ENCODE results near the gene MYMK.

MYMK gene

DNA sequence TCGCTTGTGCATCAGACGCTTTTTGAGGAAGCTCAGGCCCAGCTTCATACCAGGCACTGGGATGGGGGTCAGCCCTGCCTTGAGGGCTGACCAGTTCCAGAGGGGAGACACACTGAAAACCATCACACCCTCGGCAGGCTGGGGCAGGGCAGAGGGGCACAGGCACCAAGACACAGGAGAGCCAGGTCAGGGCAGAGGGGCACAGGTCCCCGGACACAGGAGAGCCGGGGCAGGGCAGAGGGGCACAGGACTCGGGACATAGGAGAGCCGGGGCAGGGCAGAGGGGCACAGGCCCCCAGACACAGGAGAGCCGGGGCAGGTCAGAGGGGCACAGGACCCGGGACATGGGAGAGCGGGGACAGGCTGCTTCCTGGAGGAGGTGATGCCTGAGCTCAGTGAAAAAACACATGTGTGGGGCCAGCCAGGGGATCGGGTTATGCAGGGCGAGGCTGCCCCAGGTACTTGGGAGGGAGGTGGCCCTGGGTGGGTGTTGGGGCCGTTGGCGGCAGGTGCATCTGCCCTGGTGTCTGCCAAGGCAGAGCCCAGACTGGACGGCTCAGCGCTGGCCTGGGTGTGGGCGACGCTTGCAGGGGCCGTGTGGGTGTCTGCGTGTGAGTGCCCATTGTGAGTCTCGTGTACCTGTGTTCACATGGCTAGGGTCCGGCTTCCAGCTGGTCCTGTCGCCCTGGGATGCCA is 30.8 kb downstream of the MYMK start:
- Histone ChIP-seq H3K36me3 (ENCODE audit: insufficient read depth, low read length) (no peaks in the 10 kb centered on the region), H3K4me1 (ENCODE audit: insufficient read depth, low read length) (no peaks in the 10 kb centered on the region), H3K79me2 (ENCODE audit: insufficient read depth, low read length) (no peaks in the 10 kb centered on the region), H3K9me3 (ENCODE audit: insufficient read depth, low read length, severe bottlenecking) (no peaks in the 10 kb centered on the region), H3K4me2 (ENCODE audit: insufficient read depth, low read length) (no peak overlapping the region), H4K20me1 (ENCODE audit: insufficient read depth, low read length) (no peaks in the 10 kb centered on the region), H3K4me3 (ENCODE audit: low read depth in 1 of 2, low read length in 2 of 2) (no peak overlapping the region), H2AFZ (ENCODE audit: low read depth, low read length) (no peak overlapping the region), H3K27me3 (ENCODE audit: insufficient read depth, low read length, poor library complexity) (no peaks in the 10 kb centered on the region), H3K27ac (ENCODE audit: low read length) (no peak overlapping the region), H3K9ac (ENCODE audit: low read depth, low read length) (no peak overlapping the region)
- ATAC-seq (ENCODE audit: insufficient read depth, low read depth) (no peak), DNase-seq (no peak)
- no peak for TF ChIP-seq EZH2 (IDR thresholded peaks at IDR 0.05; ENCODE audit: borderline replicate concordance, low read depth, low read length, severe bottlenecking)
- TF ChIP-seq, protein P1, sequence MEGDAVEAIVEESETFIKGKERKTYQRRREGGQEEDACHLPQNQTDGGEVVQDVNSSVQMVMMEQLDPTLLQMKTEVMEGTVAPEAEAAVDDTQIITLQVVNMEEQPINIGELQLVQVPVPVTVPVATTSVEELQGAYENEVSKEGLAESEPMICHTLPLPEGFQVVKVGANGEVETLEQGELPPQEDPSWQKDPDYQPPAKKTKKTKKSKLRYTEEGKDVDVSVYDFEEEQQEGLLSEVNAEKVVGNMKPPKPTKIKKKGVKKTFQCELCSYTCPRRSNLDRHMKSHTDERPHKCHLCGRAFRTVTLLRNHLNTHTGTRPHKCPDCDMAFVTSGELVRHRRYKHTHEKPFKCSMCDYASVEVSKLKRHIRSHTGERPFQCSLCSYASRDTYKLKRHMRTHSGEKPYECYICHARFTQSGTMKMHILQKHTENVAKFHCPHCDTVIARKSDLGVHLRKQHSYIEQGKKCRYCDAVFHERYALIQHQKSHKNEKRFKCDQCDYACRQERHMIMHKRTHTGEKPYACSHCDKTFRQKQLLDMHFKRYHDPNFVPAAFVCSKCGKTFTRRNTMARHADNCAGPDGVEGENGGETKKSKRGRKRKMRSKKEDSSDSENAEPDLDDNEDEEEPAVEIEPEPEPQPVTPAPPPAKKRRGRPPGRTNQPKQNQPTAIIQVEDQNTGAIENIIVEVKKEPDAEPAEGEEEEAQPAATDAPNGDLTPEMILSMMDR (IDR thresholded peaks at IDR 0.05; ENCODE audit: borderline replicate concordance, extremely low read depth, low read length, poor library complexity, severe bottlenecking) = no peak

DNA sequence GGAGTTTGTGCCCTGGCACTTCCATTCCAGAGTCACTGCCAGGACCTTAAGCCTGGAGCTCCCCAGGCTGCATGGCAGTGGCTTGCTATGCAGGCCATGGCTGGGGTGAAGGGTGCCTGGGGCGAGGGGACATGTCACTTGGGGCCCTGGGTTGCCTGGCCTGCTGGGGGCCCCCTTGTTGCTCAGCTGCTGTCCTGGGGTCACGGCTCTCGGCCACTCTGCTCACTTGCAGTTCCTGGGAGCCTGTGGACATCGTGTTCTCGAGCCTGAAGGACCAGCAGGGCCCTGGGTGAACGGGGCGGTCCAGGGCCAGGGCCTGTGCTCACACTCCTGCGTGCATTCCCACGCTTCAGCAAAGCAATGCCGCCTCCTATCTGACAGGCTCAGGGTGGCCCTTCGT is 31.3 kb downstream of the MYMK start:
- Histone ChIP-seq H3K27ac (ENCODE audit: low read length) (no peak overlapping the region), H3K36me3 (ENCODE audit: insufficient read depth, low read length) (no peaks in the 10 kb centered on the region), H3K4me3 (ENCODE audit: low read depth in 1 of 2, low read length in 2 of 2) (no peak overlapping the region), H3K4me2 (ENCODE audit: insufficient read depth, low read length) (no peak overlapping the region), H2AFZ (ENCODE audit: low read depth, low read length) (no peak overlapping the region), H3K4me1 (ENCODE audit: insufficient read depth, low read length) (no peaks in the 10 kb centered on the region), H4K20me1 (ENCODE audit: insufficient read depth, low read length) (no peaks in the 10 kb centered on the region), H3K27me3 (ENCODE audit: insufficient read depth, low read length, poor library complexity) (no peaks in the 10 kb centered on the region), H3K9ac (ENCODE audit: low read depth, low read length) (no peak overlapping the region), H3K9me3 (ENCODE audit: insufficient read depth, low read length, severe bottlenecking) (no peaks in the 10 kb centered on the region), H3K79me2 (ENCODE audit: insufficient read depth, low read length) (no peaks in the 10 kb centered on the region)
- no peak for DNase-seq
- TF ChIP-seq, protein P1 (IDR thresholded peaks at IDR 0.05; ENCODE audit: borderline replicate concordance, extremely low read depth, low read length, poor library complexity, severe bottlenecking) = no peak
- TF ChIP-seq EZH2 (IDR thresholded peaks at IDR 0.05; ENCODE audit: borderline replicate concordance, low read depth, low read length, severe bottlenecking) = no peak
- ATAC-seq (ENCODE audit: insufficient read depth, low read depth) = no peak

DNA sequence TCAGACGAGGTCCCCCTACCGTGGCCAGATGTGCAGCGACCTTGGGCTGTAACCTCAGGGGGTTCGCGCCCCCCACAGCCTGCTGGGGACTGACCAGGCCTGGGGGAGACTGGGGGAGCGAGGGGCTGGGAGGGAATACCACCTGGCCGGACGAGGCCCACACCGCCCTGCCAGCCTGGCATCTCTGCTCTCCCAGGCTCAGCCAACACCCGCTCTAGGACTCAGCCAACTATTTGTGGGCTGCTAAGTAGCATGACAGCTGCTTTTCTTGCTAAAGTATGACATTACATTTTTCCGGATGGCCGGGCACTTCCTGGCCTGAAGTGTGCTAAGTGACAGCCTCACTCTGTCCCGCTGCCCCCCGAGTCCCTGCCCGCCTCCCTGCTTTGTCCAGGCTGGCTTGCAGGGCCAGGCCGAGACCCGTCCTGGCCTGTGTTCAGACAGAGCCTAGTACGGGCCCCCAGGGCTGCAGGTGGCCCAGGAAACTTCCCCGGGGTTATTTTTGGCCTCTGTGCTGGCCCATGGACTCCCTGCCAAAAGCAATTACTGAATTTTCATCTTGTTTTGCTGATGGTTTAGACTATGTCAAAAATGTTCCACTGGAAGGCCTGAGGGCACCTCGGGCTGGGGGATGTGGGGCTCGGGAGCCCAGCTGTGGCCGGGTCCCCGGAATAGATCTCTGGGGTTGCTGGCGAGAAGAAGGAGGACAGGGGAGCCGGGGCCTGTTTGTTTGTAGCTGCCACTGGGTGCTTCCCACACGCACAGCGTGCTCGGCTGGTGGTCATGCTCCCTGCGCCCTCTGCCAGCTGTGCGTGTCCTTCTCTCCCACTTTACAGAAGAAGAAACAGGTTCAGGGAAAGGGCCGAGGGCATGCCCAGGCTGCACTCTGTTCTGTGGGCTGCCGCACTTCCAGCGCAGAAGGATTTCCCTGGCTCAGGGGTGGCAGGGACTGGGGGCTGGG is 32.4 kb downstream of the MYMK start:
- no peak overlapping the region for H2AFZ ChIP-seq (ENCODE audit: low read depth, low read length)
- TF ChIP-seq, protein P1 (IDR thresholded peaks at IDR 0.05; ENCODE audit: borderline replicate concordance, extremely low read depth, low read length, poor library complexity, severe bottlenecking) = no peak
- TF ChIP-seq EZH2 (IDR thresholded peaks at IDR 0.05; ENCODE audit: borderline replicate concordance, low read depth, low read length, severe bottlenecking) = no peak
- no peaks in the 10 kb centered on the region for H3K79me2 ChIP-seq (ENCODE audit: insufficient read depth, low read length)
- H3K4me2 ChIP-seq (ENCODE audit: insufficient read depth, low read length) = no peak overlapping the region
- no peaks in the 10 kb centered on the region for H3K36me3 ChIP-seq (ENCODE audit: insufficient read depth, low read length)
- ATAC-seq (ENCODE audit: insufficient read depth, low read depth) = no peak
- H3K9ac ChIP-seq (ENCODE audit: low read depth, low read length) = no peak overlapping the region
- H3K4me3 ChIP-seq (ENCODE audit: low read depth in 1 of 2, low read length in 2 of 2) = no peak overlapping the region
- H3K4me1 ChIP-seq (ENCODE audit: insufficient read depth, low read length) = no peaks in the 10 kb centered on the region
- H3K27ac ChIP-seq (ENCODE audit: low read length) = no peak overlapping the region
- H3K27me3 ChIP-seq (ENCODE audit: insufficient read depth, low read length, poor library complexity) = no peaks in the 10 kb centered on the region
- DNase-seq = no peak
- no peaks in the 10 kb centered on the region for H3K9me3 ChIP-seq (ENCODE audit: insufficient read depth, low read length, severe bottlenecking)
- no peaks in the 10 kb centered on the region for H4K20me1 ChIP-seq (ENCODE audit: insufficient read depth, low read length)

Data from DND-41 (cell line).